ENCODE results near the gene PTPRJ. TPM values are rescaled to one million over a fixed set of nuclear protein-coding genes. Genes with fewer than 3 reads are reported as not detected.

PTPRJ gene
- total and polyA plus RNA-seq, 4 donors: 4.1 to 24.7 (median 14.6) TPM

DNA sequence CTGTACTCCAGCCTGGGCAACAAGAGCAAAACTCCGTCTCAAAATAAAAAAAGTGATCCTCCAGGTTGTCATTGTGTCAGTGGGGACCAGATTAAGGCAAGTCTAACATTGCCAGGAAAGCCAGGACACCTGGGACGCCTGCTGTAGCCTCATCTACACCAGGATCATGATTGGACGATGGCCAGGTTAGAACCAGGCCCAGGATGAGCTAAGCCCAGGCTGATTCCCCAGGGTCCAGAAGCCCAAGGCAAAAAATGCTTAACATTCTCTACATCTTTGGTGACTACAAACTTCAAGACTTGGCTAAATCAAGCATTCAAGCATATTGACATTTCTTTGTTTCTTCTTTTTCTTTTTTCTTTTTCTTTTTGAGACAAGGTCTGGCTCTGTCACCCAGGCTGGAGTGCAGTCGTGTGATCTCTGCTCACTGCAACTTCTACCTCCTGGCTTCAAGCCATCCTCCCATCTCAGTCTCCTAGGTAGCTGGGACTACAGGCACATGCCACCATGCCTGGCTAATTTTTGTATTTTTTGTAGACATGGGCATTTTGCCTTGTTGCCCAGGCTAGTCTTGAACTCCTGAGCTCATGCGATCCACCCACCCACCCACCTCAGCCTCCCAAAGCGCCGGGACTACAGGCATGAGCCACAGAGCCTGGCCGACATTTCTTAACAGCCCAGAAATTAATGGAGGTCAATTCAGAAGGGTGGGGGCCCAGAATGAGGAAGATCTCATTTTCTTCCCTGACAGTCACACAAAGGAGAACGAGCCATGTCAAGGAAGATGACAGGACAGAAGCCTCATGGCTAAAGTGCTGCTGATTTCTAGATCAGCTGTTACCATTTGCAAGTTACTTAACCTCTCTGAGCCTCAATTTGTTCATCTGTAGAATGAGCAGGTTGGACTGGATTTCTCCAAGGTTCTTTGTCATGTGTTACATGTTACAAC, 12.5 kb upstream of the PTPRJ start (continued):
- TF ChIP-seq, protein P1, sequence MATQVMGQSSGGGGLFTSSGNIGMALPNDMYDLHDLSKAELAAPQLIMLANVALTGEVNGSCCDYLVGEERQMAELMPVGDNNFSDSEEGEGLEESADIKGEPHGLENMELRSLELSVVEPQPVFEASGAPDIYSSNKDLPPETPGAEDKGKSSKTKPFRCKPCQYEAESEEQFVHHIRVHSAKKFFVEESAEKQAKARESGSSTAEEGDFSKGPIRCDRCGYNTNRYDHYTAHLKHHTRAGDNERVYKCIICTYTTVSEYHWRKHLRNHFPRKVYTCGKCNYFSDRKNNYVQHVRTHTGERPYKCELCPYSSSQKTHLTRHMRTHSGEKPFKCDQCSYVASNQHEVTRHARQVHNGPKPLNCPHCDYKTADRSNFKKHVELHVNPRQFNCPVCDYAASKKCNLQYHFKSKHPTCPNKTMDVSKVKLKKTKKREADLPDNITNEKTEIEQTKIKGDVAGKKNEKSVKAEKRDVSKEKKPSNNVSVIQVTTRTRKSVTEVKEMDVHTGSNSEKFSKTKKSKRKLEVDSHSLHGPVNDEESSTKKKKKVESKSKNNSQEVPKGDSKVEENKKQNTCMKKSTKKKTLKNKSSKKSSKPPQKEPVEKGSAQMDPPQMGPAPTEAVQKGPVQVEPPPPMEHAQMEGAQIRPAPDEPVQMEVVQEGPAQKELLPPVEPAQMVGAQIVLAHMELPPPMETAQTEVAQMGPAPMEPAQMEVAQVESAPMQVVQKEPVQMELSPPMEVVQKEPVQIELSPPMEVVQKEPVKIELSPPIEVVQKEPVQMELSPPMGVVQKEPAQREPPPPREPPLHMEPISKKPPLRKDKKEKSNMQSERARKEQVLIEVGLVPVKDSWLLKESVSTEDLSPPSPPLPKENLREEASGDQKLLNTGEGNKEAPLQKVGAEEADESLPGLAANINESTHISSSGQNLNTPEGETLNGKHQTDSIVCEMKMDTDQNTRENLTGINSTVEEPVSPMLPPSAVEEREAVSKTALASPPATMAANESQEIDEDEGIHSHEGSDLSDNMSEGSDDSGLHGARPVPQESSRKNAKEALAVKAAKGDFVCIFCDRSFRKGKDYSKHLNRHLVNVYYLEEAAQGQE (IDR thresholded peaks at IDR 0.05): no peak
- TF ChIP-seq TAF1 (conservative IDR thresholded peaks at IDR 0.05) (no peak), HNF4G (IDR thresholded peaks at IDR 0.05) (no peak), FOXA1 (IDR thresholded peaks at IDR 0.05) (no peak), JUND (IDR thresholded peaks at IDR 0.05) (no peak), YY1 (IDR thresholded peaks at IDR 0.05) (no peak), FOXA2 (IDR thresholded peaks at IDR 0.05) (no peak), RXRA (IDR thresholded peaks at IDR 0.05) (no peak), GABPA (IDR thresholded peaks at IDR 0.05 in 1 of 2, conservative IDR thresholded peaks at IDR 0.05 in 1 of 2) (no peak)
- TF ChIP-seq, protein P2, sequence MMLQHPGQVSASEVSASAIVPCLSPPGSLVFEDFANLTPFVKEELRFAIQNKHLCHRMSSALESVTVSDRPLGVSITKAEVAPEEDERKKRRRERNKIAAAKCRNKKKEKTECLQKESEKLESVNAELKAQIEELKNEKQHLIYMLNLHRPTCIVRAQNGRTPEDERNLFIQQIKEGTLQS (IDR thresholded peaks at IDR 0.05): no peak

DNA sequence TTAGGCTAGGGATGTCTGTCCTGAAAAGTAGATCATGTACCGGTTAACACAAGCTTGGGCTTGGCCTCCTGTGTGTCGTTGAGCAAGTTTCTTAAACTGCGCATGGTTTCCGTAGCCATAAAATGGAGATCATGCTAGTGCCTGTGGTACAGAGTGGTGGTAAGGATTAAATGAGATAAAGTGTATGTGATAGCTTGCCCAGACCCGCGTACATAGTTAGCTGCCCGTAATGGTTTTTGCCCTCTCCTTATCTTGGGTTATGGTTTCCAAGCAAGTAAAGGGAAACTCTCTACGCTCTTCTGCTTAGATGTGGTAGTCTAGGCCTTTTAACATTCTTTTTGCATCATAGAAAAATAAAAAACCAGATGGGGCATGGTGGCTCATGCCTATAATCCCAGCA, 11.0 kb upstream of the PTPRJ start:
- H3K27ac ChIP-seq (ENCODE audit: low read depth in 1 of 2, low read length in 2 of 2): no peak overlapping the region
- H3K27me3 ChIP-seq (ENCODE audit: control insufficient read depth in 4 of 4, insufficient read depth in 4 of 4, low read length in 3 of 4): no peaks in the 10 kb centered on the region
- no peak overlapping the region for H3K4me3 ChIP-seq (ENCODE audit: low read depth in 1 of 3, low read length in 3 of 3)
- peaks cover 0 to 3% (median under 1%) of the 10 kb centered on the region in 4 donors for H3K4me1 ChIP-seq (ENCODE audit: control insufficient read depth in 4 of 4, insufficient read depth in 4 of 4, low read length in 3 of 4)
- no peak for TF ChIP-seq GABPA (IDR thresholded peaks at IDR 0.05 in 1 of 2, conservative IDR thresholded peaks at IDR 0.05 in 1 of 2)
- TF ChIP-seq SP1 (IDR thresholded peaks at IDR 0.05): no peak
- TF ChIP-seq, protein P2 (IDR thresholded peaks at IDR 0.05): no peak
- no peak for TF ChIP-seq FOXA1 (IDR thresholded peaks at IDR 0.05)
- TF ChIP-seq RAD21 (IDR thresholded peaks at IDR 0.05): no peak
- TF ChIP-seq YY1 (IDR thresholded peaks at IDR 0.05): no peak
- TF ChIP-seq TAF1 (conservative IDR thresholded peaks at IDR 0.05): no peak
- TF ChIP-seq, protein P3, sequence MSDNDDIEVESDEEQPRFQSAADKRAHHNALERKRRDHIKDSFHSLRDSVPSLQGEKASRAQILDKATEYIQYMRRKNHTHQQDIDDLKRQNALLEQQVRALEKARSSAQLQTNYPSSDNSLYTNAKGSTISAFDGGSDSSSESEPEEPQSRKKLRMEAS (IDR thresholded peaks at IDR 0.05): no peak
- no peak for TF ChIP-seq HNF4G (IDR thresholded peaks at IDR 0.05)
- TF ChIP-seq HNF4A (conservative IDR thresholded peaks at IDR 0.05): no peak
- TF ChIP-seq EGR1 (IDR thresholded peaks at IDR 0.05; ENCODE audit: low read depth in 2 of 2): no peak
- TF ChIP-seq, protein P1 (IDR thresholded peaks at IDR 0.05): no peak
- no peak for TF ChIP-seq NR2F2 (IDR thresholded peaks at IDR 0.05)
- TF ChIP-seq FOXA2 (IDR thresholded peaks at IDR 0.05): no peak
- no peak for TF ChIP-seq RXRA (IDR thresholded peaks at IDR 0.05)
- DNase-seq (ENCODE audit: low spot score): no peak
- no peaks in the 10 kb centered on the region for H3K9me3 ChIP-seq (ENCODE audit: control insufficient read depth in 4 of 4, low read length in 3 of 4)
- no peaks in the 10 kb centered on the region for H3K36me3 ChIP-seq (ENCODE audit: control insufficient read depth in 4 of 4, insufficient read depth in 3 of 4, low read depth in 1 of 4, low read length in 3 of 4)
- no peak overlapping the region for H3K9ac ChIP-seq (ENCODE audit: low read depth in 1 of 2, low read length in 2 of 2)
- WGBS: 95% methylated on average over 8 of the region's 8 CpGs

Data from liver (tissue), 9 donors.